Smooth muscle cell (in vitro differentiated cells): ENCODE data around the gene CD151. TPM values are rescaled to one million over a fixed set of nuclear protein-coding genes. Genes with fewer than 3 reads are reported as not detected.

Experiments
- DNase-seq: peaks from one replicate; lab custom pipeline; 2025; ENCODE audit not compliant: unreplicated experiment; lab: John Stamatoyannopoulos, UW
- H2AFZ ChIP-seq: fragments of 200-600 bp; sonication (generic); 2 replicates; pipeline ENCODE4 v1.6.0; 2016; ENCODE audit warnings: antibody characterized with exemption, low read depth, mild to moderate bottlenecking
- H3F3A ChIP-seq: fragments of 200-600 bp; sonication (generic); 2 replicates; pipeline ENCODE4 v1.6.0; 2017; ENCODE audit warnings: antibody characterized with exemption, low read depth
- H3K27ac ChIP-seq: fragments of 200-600 bp; sonication (generic); 2 replicates; pipeline ENCODE4 v1.5.1; 2016; ENCODE audit warnings: low read depth, mild to moderate bottlenecking
- H3K27me3 ChIP-seq: fragments of 200-600 bp; sonication (generic); 2 replicates; pipeline ENCODE4 v1.6.1; 2016; ENCODE audit warnings: low read depth, mild to moderate bottlenecking
- H3K36me3 ChIP-seq: fragments of 200-600 bp; sonication (generic); 2 replicates; pipeline ENCODE4 v1.5.1; 2016; ENCODE audit warnings: low read depth
- H3K4me1 ChIP-seq: fragments of 200-600 bp; sonication (generic); 2 replicates; pipeline ENCODE4 v1.5.1; 2016; ENCODE audit warnings: low read depth
- H3K4me2 ChIP-seq: fragments of 200-600 bp; sonication (generic); 2 replicates; pipeline ENCODE4 v1.6.0; 2016; ENCODE audit warnings: mild to moderate bottlenecking
- H3K4me3 ChIP-seq: fragments of 200-600 bp; sonication (generic); 2 replicates; pipeline ENCODE4 v1.5.1; 2016; ENCODE audit warnings: mild to moderate bottlenecking
- H3K79me2 ChIP-seq: fragments of 200-600 bp; sonication (generic); 2 replicates; pipeline ENCODE4 v1.6.0; 2016; ENCODE audit warnings: low read depth, mild to moderate bottlenecking
- H3K9ac ChIP-seq: fragments of 200-600 bp; sonication (generic); 2 replicates; pipeline ENCODE4 v1.6.0; 2016; ENCODE audit warnings: low read depth
- H3K9me3 ChIP-seq: fragments of 200-600 bp; sonication (generic); replicated peaks from 2 replicates; pipeline ENCODE4 v1.5.1; 2016; ENCODE audit warnings: low read depth
- H4K20me1 ChIP-seq: fragments of 200-600 bp; sonication (generic); 2 replicates; pipeline ENCODE4 v1.6.0; 2016; ENCODE audit warnings: low read depth
- CTCF ChIP-seq: fragments of 200-600 bp; sonication (generic); IDR thresholded peaks from 2 replicates; pipeline ENCODE4 v1.5.1; 2017; ENCODE audit warnings: borderline replicate concordance, mild to moderate bottlenecking, antibody characterized with exemption; ENCODE audit not compliant: insufficient read depth, poor library complexity, severe bottlenecking
- WGBS: methylation state at CpG from one replicate; pipeline ENCODE4 v1.1.7; 2016; ENCODE audit warnings: low lambda C conversion rate; 5-methylcytosine and 5-hydroxymethylcytosine counted together
- polyA plus RNA-seq: library from polyadenylated mRNA; unstranded; fragments of >200 nt; fragmentation: Nextera tagmentation; extraction: Ambion mirVana; gene quantifications from 2 replicates; pipeline ENCODE4 v1.2.1, GENCODE V29; 2016
- total RNA-seq: library from RNA; depleted of rRNA; stranded (reverse); fragments of >200 nt; gene quantifications from 2 replicates; pipeline ENCODE4 v1.2.3, GENCODE V29; 2014

The CD151 gene
- total and polyA plus RNA-seq, 2 experiments from 2014 or later = 256 to 391 TPM

GRCh38 chr11:802693-803466 is 29.9 kb upstream of the CD151 start:
- H3K36me3 ChIP-seq = no peaks in the 10 kb centered on the region
- peaks cover 10% of the 10 kb centered on the region for H3K4me1 ChIP-seq
- no peak overlapping the region for H2AFZ ChIP-seq
- H3K9me3 ChIP-seq = no peaks in the 10 kb centered on the region
- no peaks in the 10 kb centered on the region for H4K20me1 ChIP-seq
- no peak overlapping the region for H3K4me3 ChIP-seq
- no peaks in the 10 kb centered on the region for H3F3A ChIP-seq
- no peak overlapping the region for H3K27ac ChIP-seq
- no peak overlapping the region for H3K4me2 ChIP-seq
- H3K79me2 ChIP-seq = peaks cover 5% of the 10 kb centered on the region
- 96% methylated on average over 28 of the region's 28 CpGs for WGBS
- no peak overlapping the region for H3K9ac ChIP-seq
- DNase-seq = no peak
- H3K27me3 ChIP-seq = no peaks in the 10 kb centered on the region
- TF ChIP-seq CTCF = no peak

- Histone ChIP-seq H3K4me3 (no peak overlapping the region), H3K36me3 (no peaks in the 10 kb centered on the region)
Observed at GRCh38 chr11:803467-803742, 29.3 kb upstream of the CD151 start.

GRCh38 chr11:803770-804598 is 28.8 kb upstream of the CD151 start:
- no peaks in the 10 kb centered on the region for H3K9me3 ChIP-seq
- DNase-seq = no peak
- no peak overlapping the region for H3K9ac ChIP-seq
- H3K4me3 ChIP-seq = peak overlapping the region; percentile 76
- 77% methylated on average over 26 of the region's 26 CpGs for WGBS
- H4K20me1 ChIP-seq = no peaks in the 10 kb centered on the region
- H2AFZ ChIP-seq = no peak overlapping the region
- peaks cover 16% of the 10 kb centered on the region for H3K79me2 ChIP-seq
- H3K4me2 ChIP-seq = peak overlapping the region; percentile 98
- no peak overlapping the region for H3K27ac ChIP-seq
- H3F3A ChIP-seq = no peaks in the 10 kb centered on the region
- H3K4me1 ChIP-seq = peaks cover 16% of the 10 kb centered on the region
- H3K27me3 ChIP-seq = no peaks in the 10 kb centered on the region
- H3K36me3 ChIP-seq = no peaks in the 10 kb centered on the region
- TF ChIP-seq CTCF = no peak

More at GRCh38 chr11:803467-803742, 29.3 kb upstream of the CD151 start:
- Histone ChIP-seq H4K20me1 (no peaks in the 10 kb centered on the region), H3K4me2 (peak overlapping the region; percentile 98), H3K9me3 (no peaks in the 10 kb centered on the region), H2AFZ (no peak overlapping the region), H3K27ac (no peak overlapping the region), H3K79me2 (peaks cover 11% of the 10 kb centered on the region), H3K27me3 (no peaks in the 10 kb centered on the region), H3F3A (no peaks in the 10 kb centered on the region), H3K4me1 (peaks cover 12% of the 10 kb centered on the region), H3K9ac (no peak overlapping the region)
- no peak for TF ChIP-seq CTCF
- no peak for DNase-seq
- WGBS = 98% methylated on average over 8 of the region's 8 CpGs
